Measurements from ENCODE around the gene CTDSP2. TPM values are rescaled to one million over a fixed set of nuclear protein-coding genes. Genes with fewer than 3 reads are reported as not detected.
"Not testable (repeated sequence)": the region's sequence is repeated elsewhere in the genome, so short reads cannot be mapped to it uniquely, and the experiment has no call there.

The CTDSP2 gene
- total RNA-seq, 4 donors from 2014 or later = 47.1 to 120 (median 71.7) TPM

- no peak overlapping the region for H3K4me3 ChIP-seq
- intact Hi-C loops (cut with DNase I) = no loop called here
- DNase-seq = no peak
- H3K36me3 ChIP-seq = peaks cover 0 to 42% (median 0%) of the 10 kb centered on the region in 3 donors
- H3K27me3 ChIP-seq = no peaks in the 10 kb centered on the region
- no peak overlapping the region for H3K27ac ChIP-seq
- TF ChIP-seq CTCF (IDR thresholded peaks at IDR 0.05) = no peak
- no peak for TF ChIP-seq POLR2A (IDR thresholded peaks at IDR 0.05)
- no peaks in the 10 kb centered on the region for H3K9me3 ChIP-seq
- peaks cover 3 to 19% (median 11%) of the 10 kb centered on the region in 3 donors for H3K4me1 ChIP-seq
- WGBS, 2 donors = 90 to 91% methylated on average over 7 of the region's 7 CpGs
Observed at GRCh38 chr12:57777367-57777766, 69.2 kb downstream of the CTDSP2 start.

- TF ChIP-seq CTCF (IDR thresholded peaks at IDR 0.05) = no peak
- DNase-seq = no peak
- Histone ChIP-seq H3K9me3 (no peaks in the 10 kb centered on the region), H3K4me3 (no peak overlapping the region), H3K27me3 (no peaks in the 10 kb centered on the region), H3K36me3 (peaks cover 0 to 42% (median 0%) of the 10 kb centered on the region in 3 donors), H3K4me1 (peaks cover 8 to 19% (median 11%) of the 10 kb centered on the region in 3 donors), H3K27ac (no peak overlapping the region)
- whole genome bisulfite sequencing, 2 donors = 84 to 93% methylated on average over 2 of the region's 2 CpGs
- intact Hi-C loops (cut with DNase I) = no loop called here
Observed at GRCh38 chr12:57776247-57776587, 70.3 kb downstream of the CTDSP2 start.

- H3K36me3 ChIP-seq = peaks cover 0 to 39% (median 0%) of the 10 kb centered on the region in 3 donors
- H3K4me1 ChIP-seq = peaks cover 11 to 24% (median 16%) of the 10 kb centered on the region in 3 donors
- no peaks in the 10 kb centered on the region for H3K27me3 ChIP-seq
- TF ChIP-seq CTCF (IDR thresholded peaks at IDR 0.05) = no peak
- no peak for TF ChIP-seq POLR2A (IDR thresholded peaks at IDR 0.05)
- no peak overlapping the region for H3K4me3 ChIP-seq
- intact Hi-C loops (cut with DNase I) = no loop called here
- 80 to 81% methylated on average over 4 of the region's 4 CpGs for WGBS, 2 donors
- H3K9me3 ChIP-seq = no peaks in the 10 kb centered on the region
- DNase-seq = no peak
- H3K27ac ChIP-seq = no peak overlapping the region
Observed at GRCh38 chr12:57775563-57776246, 70.8 kb downstream of the CTDSP2 start.

GRCh38 chr12:57775044-57775443 lies 71.5 kb downstream of the CTDSP2 start:
- no peak overlapping the region for H3K27ac ChIP-seq
- intact Hi-C loops (cut with DNase I) = no loop called here
- no peaks in the 10 kb centered on the region for H3K27me3 ChIP-seq
- 73 to 94% methylated on average over 1 to 3 of the region's 3 CpGs for WGBS, 2 donors
- TF ChIP-seq CTCF (IDR thresholded peaks at IDR 0.05) (no peak), POLR2A (IDR thresholded peaks at IDR 0.05) (no peak)
- no peak for DNase-seq
- H3K9me3 ChIP-seq = no peaks in the 10 kb centered on the region
- H3K4me1 ChIP-seq = peaks cover 11 to 26% (median 16%) of the 10 kb centered on the region in 3 donors
- H3K4me3 ChIP-seq = no peak overlapping the region
- peaks cover 0 to 39% (median 0%) of the 10 kb centered on the region in 3 donors for H3K36me3 ChIP-seq

- H3K27me3 ChIP-seq; intact Hi-C loops (cut with DNase I); H3K9me3 ChIP-seq; H3K4me3 ChIP-seq; H3K27ac ChIP-seq; DNase-seq: not testable (repeated sequence)
- 86 to 90% methylated on average over 3 of the region's 11 CpGs for WGBS, 2 donors
- Histone ChIP-seq H3K4me1 (peaks cover 11 to 26% (median 16%) of the 10 kb centered on the region in 3 donors), H3K36me3 (peaks cover 0 to 39% (median 0%) of the 10 kb centered on the region in 3 donors)
Observed at GRCh38 chr12:57774634-57775033, 71.9 kb downstream of the CTDSP2 start.
